Renal cortex interstitium (tissue), 11 donors: Measurements from ENCODE around the gene CBR4. TPM values are rescaled to one million over a fixed set of nuclear protein-coding genes. Genes with fewer than 3 reads are reported as not detected.
"Not testable (repeated sequence)": the region's sequence is repeated elsewhere in the genome, so short reads cannot be mapped to it uniquely, and the experiment has no call there.

Source experiments
- DNase-seq, 11 donors: peaks; one replicate each; pipeline ENCODE4 v3.0.0-alpha.2; 2013; ENCODE audit warnings: low read depth in 9 of 11, low spot score in 4 of 11; ENCODE audit errors: extremely low read depth in 1 of 11
- polyA plus RNA-seq, 3 donors: library from polyadenylated mRNA; unstranded; fragments of 120-200 nt; gene quantifications; one replicate each; pipeline ENCODE4 v1.2.1, GENCODE V29; 2013; ENCODE audit not compliant: insufficient read length in 3 of 3

Gene CBR4
- polyA plus RNA-seq, 3 donors, result 35.7 to 52.7 (median 50.0) TPM

GRCh38 chr4:169009286-169010124 is 550 bp downstream of the CBR4 start:
- peak in 6 of 11 donors; percentile 44 to 66 (median 56) for DNase-seq

DNA sequence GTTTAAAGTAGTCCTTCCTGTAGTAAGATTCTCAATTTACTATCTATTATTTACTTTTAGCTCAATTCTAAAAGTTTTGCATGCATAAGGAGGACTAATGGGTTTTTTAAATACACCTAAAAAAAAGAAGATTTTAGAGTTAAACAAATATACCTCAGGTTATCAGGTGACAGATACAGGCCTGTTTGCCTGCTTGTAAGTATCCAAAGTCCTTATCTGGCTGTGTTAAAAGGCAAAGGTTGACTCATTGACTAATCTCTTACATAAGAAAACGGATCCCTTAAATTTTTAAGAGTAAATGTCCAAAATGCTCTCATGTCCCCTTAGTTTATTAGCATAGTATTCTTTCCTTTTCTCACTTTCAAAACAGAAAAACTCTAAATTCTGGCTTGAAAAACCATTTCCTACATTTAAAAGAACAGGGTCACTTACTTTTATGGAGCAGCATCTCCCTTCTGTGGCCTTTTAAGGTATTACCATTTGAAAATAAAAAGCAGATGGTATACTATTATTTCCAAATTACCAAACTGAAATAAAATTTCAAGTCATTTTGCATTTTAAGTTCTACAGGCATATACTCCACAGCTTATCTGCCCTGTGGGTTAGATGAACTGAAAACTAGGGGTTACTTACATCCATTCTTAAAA is 4.5 kb downstream of the CBR4 start:
- no peak for DNase-seq

DNA sequence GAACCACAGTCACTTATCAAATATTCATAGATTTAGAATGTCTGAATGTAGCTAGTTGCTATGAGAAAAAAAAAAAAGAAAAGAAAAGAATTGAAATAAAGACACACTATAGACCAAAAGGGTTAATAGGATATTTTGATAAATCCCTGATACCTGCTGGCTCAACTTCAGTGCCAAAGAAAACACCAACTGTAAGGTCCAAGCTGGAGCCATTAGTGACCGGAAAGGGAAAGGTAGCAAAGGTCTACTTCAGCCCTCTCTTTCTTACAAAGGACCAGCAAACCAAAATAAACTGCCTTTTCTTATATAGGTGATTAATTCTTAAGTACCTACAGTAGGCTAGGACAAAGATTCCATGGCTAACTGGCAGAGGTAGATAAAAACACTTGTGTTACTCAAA is 9.7 kb downstream of the CBR4 start:
- no peak for DNase-seq

GRCh38 chr4:168999809-169000208 is 10.2 kb downstream of the CBR4 start:
- DNase-seq, result no peak

DNA sequence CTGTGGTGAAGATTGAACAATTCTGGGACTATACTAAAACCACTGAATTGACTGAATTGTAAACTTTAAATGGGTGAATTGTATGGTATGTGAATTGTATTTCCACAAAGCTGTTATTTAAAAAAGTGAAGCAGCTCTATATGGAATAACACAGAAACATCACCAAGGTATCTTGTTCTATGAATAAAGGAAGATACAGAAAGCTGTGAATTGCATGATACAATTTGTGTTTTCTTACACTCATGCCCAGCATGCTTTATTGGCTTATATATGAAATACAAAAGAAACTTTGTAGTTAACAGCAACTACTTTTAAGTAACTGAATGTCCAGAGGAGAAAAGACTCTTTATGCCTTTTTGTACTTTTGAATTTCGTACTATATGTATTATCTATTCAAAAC is 11.5 kb downstream of the CBR4 start:
- DNase-seq, result no peak

- peak in 1 of 11 donors; percentile 46 for DNase-seq
These were observed 14.3 kb downstream of the CBR4 start for GRCh38 chr4:168995537-168996295.

GRCh38 chr4:168994958-168995357 is 15.1 kb downstream of the CBR4 start:
- DNase-seq, result no peak

GRCh38 chr4:168993714-168994510 is 16.1 kb downstream of the CBR4 start:
- peak in 1 of 11 donors; percentile 47 for DNase-seq

DNA sequence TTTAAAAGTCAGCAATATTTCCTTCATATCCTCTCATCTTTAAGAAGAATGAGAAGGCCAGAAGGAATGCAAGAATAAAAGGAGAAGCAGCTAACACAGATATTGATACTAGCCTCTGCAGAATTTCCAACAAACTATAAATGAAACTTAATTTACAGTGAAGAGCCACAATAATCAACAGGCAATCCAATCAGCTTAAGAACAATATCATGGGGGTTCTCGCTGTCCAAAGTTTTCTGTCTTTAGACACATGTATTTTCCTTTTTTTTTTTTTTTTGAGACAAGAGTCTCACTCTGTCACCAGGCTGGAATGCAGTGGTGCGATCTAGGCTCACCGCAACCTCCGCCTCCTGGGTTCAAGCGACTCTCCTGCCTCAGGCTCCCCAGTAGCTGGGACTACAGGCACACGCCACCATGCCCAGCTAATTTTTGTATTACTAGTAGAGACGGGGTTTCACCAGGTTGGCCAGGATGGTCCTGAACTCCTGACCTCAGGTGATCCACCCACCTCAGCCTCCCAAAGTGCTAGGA is 17.0 kb downstream of the CBR4 start:
- not testable (repeated sequence) for DNase-seq

DNA sequence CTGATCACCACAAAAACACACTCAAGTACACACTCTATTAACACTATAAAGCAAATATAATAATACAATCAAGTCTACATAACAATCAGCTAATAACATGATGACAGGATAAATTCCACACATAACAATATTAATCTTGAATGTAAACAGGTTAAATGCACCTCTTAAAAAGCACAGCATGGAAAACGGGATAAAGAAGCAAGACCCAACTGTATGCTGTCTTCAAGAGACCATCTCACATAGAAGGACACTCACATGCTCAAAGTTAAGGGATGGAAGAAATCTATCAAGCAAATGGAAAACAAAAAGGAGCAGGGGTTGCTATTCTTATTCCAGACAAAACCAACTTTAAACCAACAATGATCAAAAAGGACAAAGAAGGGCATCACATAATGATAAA is 28.1 kb downstream of the CBR4 start:
- no peak for DNase-seq

DNA sequence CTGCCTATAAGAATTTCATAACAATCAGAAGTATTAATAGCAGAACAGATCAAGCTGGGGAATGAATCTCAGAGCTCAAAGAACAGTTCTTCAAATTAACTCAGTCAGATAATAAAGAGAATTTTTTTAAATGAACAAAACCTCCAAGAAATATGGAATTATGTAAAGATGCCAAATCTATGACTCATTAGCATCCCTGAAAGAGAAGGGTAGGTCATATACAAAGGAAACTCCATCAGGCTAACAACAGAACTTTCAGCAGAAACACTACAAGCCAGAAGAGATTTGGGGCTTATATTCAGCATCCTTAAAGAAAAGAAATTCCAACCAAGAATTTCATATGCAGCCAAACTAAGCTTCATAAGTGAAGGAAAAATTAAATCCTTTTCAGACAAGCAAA is 28.6 kb downstream of the CBR4 start:
- no peak for DNase-seq

- DNase-seq, result no peak
These were observed 30.7 kb downstream of the CBR4 start for GRCh38 chr4:168979338-168979737.

- DNase-seq, result no peak
These were observed 31.9 kb downstream of the CBR4 start for GRCh38 chr4:168978001-168978700.

DNA sequence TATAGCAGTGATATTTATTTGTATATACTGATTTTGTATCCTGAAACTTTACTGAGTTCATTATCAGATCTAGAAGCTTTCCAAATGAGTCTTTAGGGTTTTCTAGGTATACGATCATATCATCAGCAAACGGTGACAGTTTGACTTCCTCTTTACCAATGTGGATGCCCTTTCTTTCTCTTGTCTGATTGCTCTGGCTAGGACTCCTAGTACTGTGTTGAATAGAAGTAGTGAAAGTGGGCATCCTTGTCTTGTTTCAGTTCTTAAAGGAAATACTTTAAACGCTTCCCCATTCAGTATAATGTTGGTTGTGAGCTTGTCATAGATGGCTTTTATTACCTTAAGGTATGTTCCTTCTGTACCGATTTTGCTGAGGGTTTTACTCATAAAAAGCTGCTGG is 37.5 kb downstream of the CBR4 start:
- no peak for DNase-seq

- DNase-seq, result no peak
These were observed 49.3 kb downstream of the CBR4 start for GRCh38 chr4:168960716-168961115.

GRCh38 chr4:168955674-168956073 is 54.4 kb downstream of the CBR4 start:
- no peak for DNase-seq

- DNase-seq, result not testable (repeated sequence)
These were observed 57.2 kb downstream of the CBR4 start for GRCh38 chr4:168952821-168953246.

- DNase-seq, result no peak
These were observed 64.8 kb downstream of the CBR4 start for GRCh38 chr4:168945291-168945690.
